Measurements from ENCODE around the gene GIMAP4.

Gene GIMAP4

GRCh38 chr7:150538259-150538658 lies 28.9 kb upstream of the GIMAP4 start:
- Histone ChIP-seq H3K4me3 (replicated peaks; ENCODE audit: low read depth, low read length) (no peak overlapping the region), H3K27me3 (replicated peaks; ENCODE audit: control insufficient read depth, insufficient read depth, low read length) (no peaks in the 10 kb centered on the region), H3K36me3 (ENCODE audit: control insufficient read depth, insufficient read depth, low read length) (no peaks in the 10 kb centered on the region)
- TF ChIP-seq, protein P1, sequence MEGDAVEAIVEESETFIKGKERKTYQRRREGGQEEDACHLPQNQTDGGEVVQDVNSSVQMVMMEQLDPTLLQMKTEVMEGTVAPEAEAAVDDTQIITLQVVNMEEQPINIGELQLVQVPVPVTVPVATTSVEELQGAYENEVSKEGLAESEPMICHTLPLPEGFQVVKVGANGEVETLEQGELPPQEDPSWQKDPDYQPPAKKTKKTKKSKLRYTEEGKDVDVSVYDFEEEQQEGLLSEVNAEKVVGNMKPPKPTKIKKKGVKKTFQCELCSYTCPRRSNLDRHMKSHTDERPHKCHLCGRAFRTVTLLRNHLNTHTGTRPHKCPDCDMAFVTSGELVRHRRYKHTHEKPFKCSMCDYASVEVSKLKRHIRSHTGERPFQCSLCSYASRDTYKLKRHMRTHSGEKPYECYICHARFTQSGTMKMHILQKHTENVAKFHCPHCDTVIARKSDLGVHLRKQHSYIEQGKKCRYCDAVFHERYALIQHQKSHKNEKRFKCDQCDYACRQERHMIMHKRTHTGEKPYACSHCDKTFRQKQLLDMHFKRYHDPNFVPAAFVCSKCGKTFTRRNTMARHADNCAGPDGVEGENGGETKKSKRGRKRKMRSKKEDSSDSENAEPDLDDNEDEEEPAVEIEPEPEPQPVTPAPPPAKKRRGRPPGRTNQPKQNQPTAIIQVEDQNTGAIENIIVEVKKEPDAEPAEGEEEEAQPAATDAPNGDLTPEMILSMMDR (IDR thresholded peaks at IDR 0.05; ENCODE audit: insufficient read depth, low read length, poor library complexity, severe bottlenecking) = no peak
- no peak for DNase-seq (ENCODE audit: extremely low read depth, insufficient read length)

- TF ChIP-seq, protein P1 (IDR thresholded peaks at IDR 0.05; ENCODE audit: insufficient read depth, low read length, poor library complexity, severe bottlenecking) = no peak
- Histone ChIP-seq H3K4me3 (replicated peaks; ENCODE audit: low read depth, low read length) (no peak overlapping the region), H3K27me3 (replicated peaks; ENCODE audit: control insufficient read depth, insufficient read depth, low read length) (no peaks in the 10 kb centered on the region), H3K36me3 (ENCODE audit: control insufficient read depth, insufficient read depth, low read length) (no peaks in the 10 kb centered on the region)
- no peak for DNase-seq (ENCODE audit: extremely low read depth, insufficient read length)
These were observed 14.0 kb upstream of the GIMAP4 start for GRCh38 chr7:150553163-150553562.

GRCh38 chr7:150556521-150557138 lies 10.6 kb upstream of the GIMAP4 start:
- DNase-seq (ENCODE audit: extremely low read depth, insufficient read length) = no peak
- TF ChIP-seq, protein P1 (IDR thresholded peaks at IDR 0.05; ENCODE audit: insufficient read depth, low read length, poor library complexity, severe bottlenecking) = no peak
- no peak overlapping the region for H3K4me3 ChIP-seq (replicated peaks; ENCODE audit: low read depth, low read length)

DNA sequence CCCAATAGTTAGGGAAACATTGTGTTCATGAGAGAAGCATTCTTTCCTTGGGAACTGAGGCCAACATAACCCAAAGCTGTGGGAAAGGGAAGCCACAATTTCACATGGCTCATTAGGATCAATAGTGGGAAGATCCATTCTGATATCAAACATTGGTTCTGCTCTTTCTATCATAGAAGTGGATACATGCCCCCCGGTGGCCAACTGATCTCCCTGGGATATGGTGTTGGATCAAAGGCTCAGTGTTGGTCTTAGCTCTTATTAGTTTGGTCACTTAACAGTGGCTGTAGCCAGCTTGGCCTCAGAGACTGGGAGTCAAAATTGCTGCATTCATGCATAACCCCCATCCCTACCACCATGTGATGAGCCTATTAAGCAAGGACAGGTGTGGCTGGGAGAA lies 6.7 kb upstream of the GIMAP4 start:
- no peak for DNase-seq (ENCODE audit: extremely low read depth, insufficient read length)
- TF ChIP-seq, protein P1 (IDR thresholded peaks at IDR 0.05; ENCODE audit: insufficient read depth, low read length, poor library complexity, severe bottlenecking) = no peak

More at GRCh38 chr7:150556521-150557138, 10.6 kb upstream of the GIMAP4 start:
- H3K36me3 ChIP-seq (ENCODE audit: control insufficient read depth, insufficient read depth, low read length) = no peaks in the 10 kb centered on the region
- no peaks in the 10 kb centered on the region for H3K27me3 ChIP-seq (replicated peaks; ENCODE audit: control insufficient read depth, insufficient read depth, low read length)

DNA sequence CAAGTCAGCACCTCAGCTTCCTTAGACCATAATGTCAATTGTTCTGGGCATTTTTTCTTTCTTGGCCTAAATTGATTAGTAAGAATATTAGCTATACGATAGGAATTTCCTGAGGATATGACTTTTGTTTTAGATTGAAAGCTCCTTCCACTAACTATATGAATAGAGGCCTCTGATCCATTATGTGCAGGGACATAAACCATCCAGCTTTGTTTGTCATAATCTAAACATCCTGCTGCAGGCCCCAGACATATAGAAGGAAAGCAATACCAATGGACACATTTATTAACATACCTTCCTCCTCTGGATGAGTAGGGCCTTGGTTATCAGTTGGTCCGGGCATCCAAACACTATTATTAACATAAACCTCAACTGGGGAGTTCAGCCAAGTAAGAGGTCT lies 4.3 kb upstream of the GIMAP4 start:
- H3K27me3 ChIP-seq (replicated peaks; ENCODE audit: control insufficient read depth, insufficient read depth, low read length) = no peaks in the 10 kb centered on the region
- TF ChIP-seq, protein P1 (IDR thresholded peaks at IDR 0.05; ENCODE audit: insufficient read depth, low read length, poor library complexity, severe bottlenecking) = no peak
- no peak for DNase-seq (ENCODE audit: extremely low read depth, insufficient read length)
- no peaks in the 10 kb centered on the region for H3K36me3 ChIP-seq (ENCODE audit: control insufficient read depth, insufficient read depth, low read length)
- H3K4me3 ChIP-seq (replicated peaks; ENCODE audit: low read depth, low read length) = no peak overlapping the region

More for the DNA sequence above, 6.7 kb upstream of the GIMAP4 start:
- Histone ChIP-seq H3K36me3 (ENCODE audit: control insufficient read depth, insufficient read depth, low read length) (no peaks in the 10 kb centered on the region), H3K4me3 (replicated peaks; ENCODE audit: low read depth, low read length) (no peak overlapping the region), H3K27me3 (replicated peaks; ENCODE audit: control insufficient read depth, insufficient read depth, low read length) (no peaks in the 10 kb centered on the region)

DNA sequence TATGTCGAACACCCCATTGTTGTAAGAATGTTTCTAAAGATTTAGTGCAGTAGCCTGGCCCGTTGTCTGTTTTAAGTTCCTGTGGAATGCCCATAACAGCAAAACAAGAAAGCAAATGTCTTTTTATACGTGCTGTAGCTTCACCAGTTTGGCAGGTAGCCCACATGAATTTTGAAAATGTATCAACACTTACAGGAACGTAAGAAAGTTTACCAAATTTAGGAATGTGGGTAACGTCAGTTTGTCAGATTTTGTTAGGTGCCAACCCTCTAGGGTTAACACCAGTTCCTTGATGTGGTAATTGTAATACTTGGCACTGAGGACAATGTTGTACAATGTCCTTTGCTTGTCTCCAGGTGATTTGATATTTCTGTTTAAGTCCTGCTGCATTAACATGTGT lies 3.2 kb upstream of the GIMAP4 start:
- TF ChIP-seq, protein P1 (IDR thresholded peaks at IDR 0.05; ENCODE audit: insufficient read depth, low read length, poor library complexity, severe bottlenecking) = no peak
- Histone ChIP-seq H3K27me3 (replicated peaks; ENCODE audit: control insufficient read depth, insufficient read depth, low read length) (no peaks in the 10 kb centered on the region), H3K36me3 (ENCODE audit: control insufficient read depth, insufficient read depth, low read length) (no peaks in the 10 kb centered on the region), H3K4me3 (replicated peaks; ENCODE audit: low read depth, low read length) (no peak overlapping the region)
- DNase-seq (ENCODE audit: extremely low read depth, insufficient read length) = no peak

Data from GM06990 (cell line).